Astrocyte (in vitro differentiated cells and primary cell): ENCODE measurements around the gene ZEB2. TPM values are rescaled to one million over a fixed set of nuclear protein-coding genes. Genes with fewer than 3 reads are reported as not detected.

ENCODE experiments used
- DNase-seq: peaks from one replicate; pipeline ENCODE4 v3.0.0-alpha.2; 2010; ENCODE audit warnings: low read depth
- FAIRE-seq: peaks from 2 replicates; lab custom pipeline; 2011; peaks lifted over from hg19 to GRCh38; lab: Jason Lieb, UNC
- H2AFZ ChIP-seq: 2 replicates; pipeline ENCODE4 v1.6.0; 2012; ENCODE audit warnings: low read depth, low read length, inconsistent platforms
- H3K27ac ChIP-seq: 2 replicates; pipeline ENCODE4 v1.5.1; 2011; ENCODE audit warnings: low read depth, low read length, inconsistent platforms
- H3K27me3 ChIP-seq: 2 replicates; pipeline ENCODE4 v1.6.0; 2011; ENCODE audit warnings: low read length, inconsistent platforms; ENCODE audit not compliant: insufficient read depth
- H3K36me3 ChIP-seq: 2 replicates; pipeline ENCODE4 v1.5.1; 2011; ENCODE audit warnings: low read length, inconsistent platforms; ENCODE audit not compliant: insufficient read depth
- H3K4me1 ChIP-seq: 2 replicates; pipeline ENCODE4 v1.5.1; 2011; ENCODE audit warnings: low read length, inconsistent platforms; ENCODE audit not compliant: insufficient read depth
- H3K4me2 ChIP-seq: 2 replicates; pipeline ENCODE4 v1.6.0; 2012; ENCODE audit warnings: low read length, inconsistent platforms
- H3K4me3 ChIP-seq: 2 replicates; pipeline ENCODE4 v1.5.1; 2011; ENCODE audit warnings: low read depth, mild to moderate bottlenecking, low read length, inconsistent platforms; ENCODE audit not compliant: insufficient read depth
- H3K79me2 ChIP-seq: 2 replicates; pipeline ENCODE4 v1.6.0; 2012; ENCODE audit warnings: mild to moderate bottlenecking, low read length, inconsistent platforms; ENCODE audit not compliant: insufficient read depth
- H3K9ac ChIP-seq: 2 replicates; pipeline ENCODE4 v1.6.0; 2012; ENCODE audit warnings: mild to moderate bottlenecking, low read length, inconsistent platforms
- H3K9me3 ChIP-seq: 2 replicates; pipeline ENCODE4 v1.5.1; 2012; ENCODE audit warnings: low read depth, mild to moderate bottlenecking, low read length, inconsistent platforms; ENCODE audit not compliant: insufficient read depth
- H4K20me1 ChIP-seq: 2 replicates; pipeline ENCODE4 v1.6.0; 2012; ENCODE audit warnings: low read length, inconsistent platforms; ENCODE audit not compliant: insufficient read depth
- H3K27ac Mint-ChIP-seq: one replicate; pipeline ENCODE4 v1.8.0; 2021; ENCODE audit warnings: mild to moderate bottlenecking, mixed read lengths; ENCODE audit not compliant: unreplicated experiment
- H3K27me3 Mint-ChIP-seq: one replicate; pipeline ENCODE4 v1.8.0; 2021; ENCODE audit warnings: low read depth, mixed read lengths; ENCODE audit not compliant: unreplicated experiment
- H3K36me3 Mint-ChIP-seq: one replicate; pipeline ENCODE4 v1.8.0; 2021; ENCODE audit warnings: low read depth, mixed read lengths; ENCODE audit not compliant: unreplicated experiment
- H3K4me1 Mint-ChIP-seq: one replicate; pipeline ENCODE4 v1.8.0; 2021; ENCODE audit warnings: low read depth, mixed read lengths; ENCODE audit not compliant: unreplicated experiment
- H3K4me3 Mint-ChIP-seq: one replicate; pipeline ENCODE4 v1.8.0; 2021; ENCODE audit warnings: mild to moderate bottlenecking, moderate library complexity, mixed read lengths; ENCODE audit not compliant: unreplicated experiment
- H3K9me3 Mint-ChIP-seq: one replicate; pipeline ENCODE4 v1.8.0; 2021; ENCODE audit warnings: mild to moderate bottlenecking, mixed read lengths; ENCODE audit not compliant: unreplicated experiment
- CTCF ChIP-seq: IDR thresholded peaks from 2 replicates; pipeline ENCODE4 v1.5.1; 2011; ENCODE audit warnings: low read depth, mild to moderate bottlenecking, inconsistent platforms, low read length, moderate library complexity; ENCODE audit not compliant: insufficient read depth
- EZH2 ChIP-seq: IDR thresholded peaks from 2 replicates; pipeline ENCODE4 v1.6.1; 2012; ENCODE audit warnings: mild to moderate bottlenecking, low read length, inconsistent platforms; ENCODE audit not compliant: insufficient read depth
- total RNA-seq: library from RNA; stranded (reverse); gene quantifications from 2 replicates; pipeline ENCODE4 v1.2.1, GENCODE V29; 2021

The ZEB2 gene
- total RNA-seq, 1 donor from 2014 or later = 84.9 TPM

GRCh38 chr2:144385381-144385780 is 134.5 kb downstream of the ZEB2 start:
- Histone ChIP-seq H3K27ac (no peak overlapping the region), H4K20me1 (no peaks in the 10 kb centered on the region), H2AFZ (no peak overlapping the region), H3K4me1 (no peaks in the 10 kb centered on the region), H3K36me3 (no peaks in the 10 kb centered on the region), H3K27me3 (no peaks in the 10 kb centered on the region), H3K9ac (no peak overlapping the region), H3K4me2 (no peak overlapping the region), H3K9me3 (no peaks in the 10 kb centered on the region), H3K4me3 (no peak overlapping the region), H3K79me2 (no peaks in the 10 kb centered on the region)
- FAIRE-seq (no peak), DNase-seq (no peak)
- TF ChIP-seq CTCF (no peak), EZH2 (no peak)
- Mint-ChIP-seq H3K27me3 (no peaks in the 10 kb centered on the region), H3K27ac (no peak overlapping the region), H3K4me1 (peaks cover 13% of the 10 kb centered on the region), H3K9me3 (peaks cover 5% of the 10 kb centered on the region), H3K4me3 (no peak overlapping the region), H3K36me3 (peaks cover 13% of the 10 kb centered on the region)

GRCh38 chr2:144383571-144384100 is 136.3 kb downstream of the ZEB2 start:
- TF ChIP-seq CTCF = no peak
- no peak for TF ChIP-seq EZH2
- FAIRE-seq = no peak
- H3K9me3 ChIP-seq = no peaks in the 10 kb centered on the region
- no peaks in the 10 kb centered on the region for H4K20me1 ChIP-seq
- no peak for DNase-seq
- H3K27ac ChIP-seq = no peak overlapping the region
- peaks cover 12% of the 10 kb centered on the region for H3K36me3 Mint-ChIP-seq
- peaks cover 15% of the 10 kb centered on the region for H3K4me1 Mint-ChIP-seq
- H3K4me2 ChIP-seq = no peak overlapping the region
- no peak overlapping the region for H3K27ac Mint-ChIP-seq
- H3K4me3 ChIP-seq = no peak overlapping the region
- no peaks in the 10 kb centered on the region for H3K4me1 ChIP-seq
- no peaks in the 10 kb centered on the region for H3K27me3 ChIP-seq
- no peak overlapping the region for H3K4me3 Mint-ChIP-seq
- peaks cover 5% of the 10 kb centered on the region for H3K9me3 Mint-ChIP-seq
- no peak overlapping the region for H3K9ac ChIP-seq
- H3K36me3 ChIP-seq = no peaks in the 10 kb centered on the region
- H2AFZ ChIP-seq = no peak overlapping the region
- no peaks in the 10 kb centered on the region for H3K27me3 Mint-ChIP-seq
- no peaks in the 10 kb centered on the region for H3K79me2 ChIP-seq

GRCh38 chr2:144382849-144383248 is 137.1 kb downstream of the ZEB2 start:
- H3K4me3 ChIP-seq = no peak overlapping the region
- H3K27me3 Mint-ChIP-seq = no peaks in the 10 kb centered on the region
- no peak overlapping the region for H2AFZ ChIP-seq
- peaks cover 22% of the 10 kb centered on the region for H3K4me1 Mint-ChIP-seq
- H3K9me3 ChIP-seq = no peaks in the 10 kb centered on the region
- DNase-seq (peak; percentile 21), FAIRE-seq (no peak)
- H3K36me3 Mint-ChIP-seq = peaks cover 13% of the 10 kb centered on the region
- H3K4me2 ChIP-seq = no peak overlapping the region
- H3K4me3 Mint-ChIP-seq = no peak overlapping the region
- H3K27ac Mint-ChIP-seq = peak overlapping the region; percentile 8
- no peak overlapping the region for H3K9ac ChIP-seq
- no peak overlapping the region for H3K27ac ChIP-seq
- H3K79me2 ChIP-seq = no peaks in the 10 kb centered on the region
- TF ChIP-seq CTCF (no peak), EZH2 (no peak)
- H4K20me1 ChIP-seq = no peaks in the 10 kb centered on the region
- H3K9me3 Mint-ChIP-seq = peaks cover 5% of the 10 kb centered on the region
- H3K4me1 ChIP-seq = no peaks in the 10 kb centered on the region
- no peaks in the 10 kb centered on the region for H3K36me3 ChIP-seq
- no peaks in the 10 kb centered on the region for H3K27me3 ChIP-seq
